ENCODE data around the gene UGT8. TPM values are rescaled to one million over a fixed set of nuclear protein-coding genes. Genes with fewer than 3 reads are reported as not detected.

Gene UGT8
- total RNA-seq, 4 donors from 2014 or later = 0.46 to 8.5 TPM; not detected in 2

DNA sequence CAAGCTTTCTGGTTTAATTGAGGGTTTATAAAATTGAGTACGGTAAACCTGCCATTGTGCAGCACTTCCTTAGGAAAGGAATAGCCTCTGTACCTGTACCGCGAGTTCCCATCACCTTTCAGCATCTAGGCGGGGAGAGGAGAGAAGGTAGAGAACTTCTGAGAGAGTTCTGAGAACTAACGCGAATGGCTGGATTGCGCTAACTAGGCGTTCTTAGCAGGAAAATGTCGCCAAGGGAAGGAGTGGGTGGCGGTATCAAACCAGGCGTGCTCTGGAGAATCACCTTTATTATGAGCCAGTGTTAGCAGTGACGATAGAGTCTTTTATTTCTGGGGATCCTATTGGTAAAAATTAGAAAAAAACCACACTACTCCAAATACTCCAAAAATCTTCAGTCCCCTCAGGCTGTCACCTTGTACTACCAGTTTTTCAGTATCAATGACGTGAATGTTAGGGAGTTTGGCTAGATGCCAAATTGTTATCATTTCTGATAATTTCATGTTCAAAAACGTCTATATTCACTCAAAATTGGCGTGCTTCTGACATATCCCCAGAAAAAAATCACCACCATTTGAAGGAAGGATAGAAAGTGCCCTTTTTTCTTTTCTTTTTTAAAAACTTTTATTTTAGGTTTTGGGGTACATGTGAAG lies 1.4 kb downstream of the UGT8 start:
- intact Hi-C loops (cut with DNase I; ENCODE audit: low total_unique reads) = no loop called here
- H3K27ac ChIP-seq = no peak overlapping the region
- H3K4me3 ChIP-seq = peak overlapping the region; percentile 27 to 41

DNA sequence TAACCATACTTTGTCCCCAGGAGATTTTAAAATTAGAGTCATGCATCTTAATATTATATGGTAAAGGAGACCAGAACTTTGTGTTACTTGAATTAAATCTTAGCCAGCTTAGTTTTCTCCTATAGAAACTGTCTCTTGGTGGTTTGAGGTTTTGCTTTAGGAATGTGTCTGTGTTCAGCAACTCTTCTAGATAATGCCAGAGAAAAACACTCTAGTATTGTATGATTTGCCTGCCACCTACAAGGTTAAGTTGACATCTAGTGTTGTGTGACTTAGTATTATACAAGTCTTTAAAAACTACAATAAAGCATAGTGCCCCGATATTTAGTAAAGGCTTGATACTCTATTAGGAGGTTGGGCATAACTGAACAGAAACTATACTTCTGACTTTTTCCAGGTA lies 2.1 kb downstream of the UGT8 start:
- TF ChIP-seq POLR2A (IDR thresholded peaks at IDR 0.05) = no peak
- TF ChIP-seq, protein P1, sequence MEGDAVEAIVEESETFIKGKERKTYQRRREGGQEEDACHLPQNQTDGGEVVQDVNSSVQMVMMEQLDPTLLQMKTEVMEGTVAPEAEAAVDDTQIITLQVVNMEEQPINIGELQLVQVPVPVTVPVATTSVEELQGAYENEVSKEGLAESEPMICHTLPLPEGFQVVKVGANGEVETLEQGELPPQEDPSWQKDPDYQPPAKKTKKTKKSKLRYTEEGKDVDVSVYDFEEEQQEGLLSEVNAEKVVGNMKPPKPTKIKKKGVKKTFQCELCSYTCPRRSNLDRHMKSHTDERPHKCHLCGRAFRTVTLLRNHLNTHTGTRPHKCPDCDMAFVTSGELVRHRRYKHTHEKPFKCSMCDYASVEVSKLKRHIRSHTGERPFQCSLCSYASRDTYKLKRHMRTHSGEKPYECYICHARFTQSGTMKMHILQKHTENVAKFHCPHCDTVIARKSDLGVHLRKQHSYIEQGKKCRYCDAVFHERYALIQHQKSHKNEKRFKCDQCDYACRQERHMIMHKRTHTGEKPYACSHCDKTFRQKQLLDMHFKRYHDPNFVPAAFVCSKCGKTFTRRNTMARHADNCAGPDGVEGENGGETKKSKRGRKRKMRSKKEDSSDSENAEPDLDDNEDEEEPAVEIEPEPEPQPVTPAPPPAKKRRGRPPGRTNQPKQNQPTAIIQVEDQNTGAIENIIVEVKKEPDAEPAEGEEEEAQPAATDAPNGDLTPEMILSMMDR (IDR thresholded peaks at IDR 0.05) = no peak
- no peak for DNase-seq
- H3K4me1 ChIP-seq = no peaks in the 10 kb centered on the region
- intact Hi-C loops (cut with DNase I; ENCODE audit: low total_unique reads) = no loop called here
- H3K4me3 ChIP-seq = no peak overlapping the region
- no peaks in the 10 kb centered on the region for H3K36me3 ChIP-seq
- no peak overlapping the region for H3K27ac ChIP-seq
- no peaks in the 10 kb centered on the region for H3K9me3 ChIP-seq
- H3K27me3 ChIP-seq = no peaks in the 10 kb centered on the region

More for the DNA sequence above, 1.4 kb downstream of the UGT8 start:
- Histone ChIP-seq H3K27me3 (no peaks in the 10 kb centered on the region), H3K36me3 (no peaks in the 10 kb centered on the region), H3K9me3 (no peaks in the 10 kb centered on the region), H3K4me1 (no peaks in the 10 kb centered on the region)
- DNase-seq = no peak
- TF ChIP-seq, protein P1 (IDR thresholded peaks at IDR 0.05) = no peak
- no peak for TF ChIP-seq POLR2A (IDR thresholded peaks at IDR 0.05)

DNA sequence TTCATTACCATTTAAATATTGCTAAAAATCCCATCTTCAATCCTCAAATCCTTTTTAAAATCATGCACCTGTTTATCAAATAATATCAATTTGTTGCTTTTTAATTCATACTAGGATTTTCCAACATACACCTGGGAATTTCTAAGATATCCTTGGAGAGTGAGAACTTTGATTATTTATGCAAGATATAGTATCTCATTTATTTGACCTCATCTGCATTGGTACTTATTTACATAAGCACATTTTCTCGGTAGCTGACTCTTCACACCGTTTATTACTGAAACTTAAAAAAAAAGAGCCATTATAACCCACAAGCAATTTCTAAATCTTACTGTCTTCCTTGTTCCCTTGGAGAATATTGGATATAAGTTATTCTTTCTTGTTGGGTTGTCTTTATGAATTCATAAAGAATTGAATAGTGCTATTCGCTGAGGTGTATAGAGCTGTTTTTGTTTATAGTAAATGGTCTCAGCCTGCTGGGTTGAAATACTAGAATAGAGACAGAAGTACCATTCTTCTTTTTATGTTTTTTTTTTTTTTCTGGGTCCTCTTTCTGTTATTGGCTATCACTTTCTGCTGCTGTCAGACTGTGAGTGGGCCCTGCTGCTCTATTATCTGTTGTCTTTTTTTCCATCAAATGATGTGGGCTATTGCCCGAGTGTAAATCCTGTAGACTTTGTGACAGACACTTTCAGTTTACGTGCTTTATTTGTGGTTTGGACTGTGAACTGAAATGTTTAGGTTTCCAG lies 2.9 kb downstream of the UGT8 start:
- no peaks in the 10 kb centered on the region for H3K9me3 ChIP-seq
- no peak for DNase-seq
- intact Hi-C loops (cut with DNase I; ENCODE audit: low total_unique reads) = no loop called here
- H3K27ac ChIP-seq = no peak overlapping the region
- TF ChIP-seq, protein P1 (IDR thresholded peaks at IDR 0.05) = no peak
- no peak for TF ChIP-seq POLR2A (IDR thresholded peaks at IDR 0.05)
- H3K27me3 ChIP-seq = no peaks in the 10 kb centered on the region
- H3K4me3 ChIP-seq = no peak overlapping the region
- H3K4me1 ChIP-seq = no peaks in the 10 kb centered on the region
- no peaks in the 10 kb centered on the region for H3K36me3 ChIP-seq

DNA sequence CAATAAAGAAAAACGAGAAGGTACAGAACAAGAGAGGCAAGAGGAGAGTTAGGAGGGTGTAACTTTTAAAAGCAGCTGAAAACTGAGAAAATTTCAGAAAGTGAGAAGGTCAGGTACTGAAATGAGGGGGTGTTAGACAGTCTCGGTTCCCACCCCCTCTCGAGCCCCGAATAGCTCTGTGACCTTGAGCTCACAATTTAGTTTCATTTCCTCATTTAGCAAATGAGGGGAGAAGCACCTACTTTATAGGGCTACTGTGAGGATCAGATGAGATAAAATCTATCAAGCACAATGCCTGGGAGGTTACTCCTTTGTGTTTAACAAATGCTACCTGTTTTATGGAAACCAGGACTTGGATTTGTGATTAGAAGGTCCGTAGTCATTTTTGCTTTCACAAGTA lies 4.9 kb downstream of the UGT8 start:
- Histone ChIP-seq H3K27ac (no peak overlapping the region), H3K9me3 (no peaks in the 10 kb centered on the region), H3K4me1 (no peaks in the 10 kb centered on the region), H3K36me3 (no peaks in the 10 kb centered on the region), H3K4me3 (no peak overlapping the region), H3K27me3 (no peaks in the 10 kb centered on the region)
- DNase-seq = no peak
- intact Hi-C loops (cut with DNase I; ENCODE audit: low total_unique reads) = no loop called here
- TF ChIP-seq, protein P1 (IDR thresholded peaks at IDR 0.05) = no peak
- TF ChIP-seq POLR2A (IDR thresholded peaks at IDR 0.05) = no peak

DNA sequence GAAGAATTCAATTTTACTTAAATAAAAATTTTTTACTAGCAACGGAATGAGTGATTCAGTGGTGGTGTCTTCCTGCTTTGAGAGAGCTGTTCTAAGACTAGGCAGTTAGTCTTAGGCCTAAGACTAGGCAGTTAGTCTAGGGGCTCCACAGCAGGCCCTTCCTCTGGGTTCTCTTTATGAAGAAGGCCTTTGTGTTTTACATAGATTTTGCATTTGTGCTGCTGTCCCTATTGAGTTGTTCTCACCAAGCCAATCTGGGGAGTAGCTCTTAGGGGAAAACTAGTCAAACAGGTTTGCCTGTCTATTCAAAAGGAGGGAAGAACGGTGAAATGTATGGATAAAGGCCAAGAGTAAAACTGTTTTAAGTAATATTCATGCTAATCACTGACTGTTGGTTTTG lies 7.6 kb downstream of the UGT8 start:
- no peaks in the 10 kb centered on the region for H3K9me3 ChIP-seq
- TF ChIP-seq POLR2A (IDR thresholded peaks at IDR 0.05) = no peak
- TF ChIP-seq, protein P1 (IDR thresholded peaks at IDR 0.05) = no peak
- no peaks in the 10 kb centered on the region for H3K4me1 ChIP-seq
- no peaks in the 10 kb centered on the region for H3K36me3 ChIP-seq
- H3K27me3 ChIP-seq = no peaks in the 10 kb centered on the region
- no peak for DNase-seq
- no peak overlapping the region for H3K4me3 ChIP-seq
- intact Hi-C loops (cut with DNase I; ENCODE audit: low total_unique reads) = no loop called here
- no peak overlapping the region for H3K27ac ChIP-seq
